HepG2 (cell line): ENCODE measurements around the gene SSNA1. TPM values are rescaled to one million over a fixed set of nuclear protein-coding genes. Genes with fewer than 3 reads are reported as not detected.

Source experiments
- ATAC-seq: fragments of 200-7000 bp; cut with Tn5 transposase; 3 replicates; pipeline ENCODE4 v1.9.1; 2020; ENCODE audit warnings: mild to moderate bottlenecking, moderate library complexity
- BruUV-seq: library from RNA; stranded (reverse); fragments of 400-500 nt; replicated peaks from 2 replicates; lab custom pipeline; 2021; lab: Mats Ljungman, UMichigan
- CTCF ChIA-PET: fragments of 300-600 bp; formaldehyde crosslinking; extraction: SDS; loops from one replicate; lab custom pipeline; 2021; ENCODE audit warnings: low total read pairs, inconsistent platforms, low intra/inter-chr PET ratio; lab: Yijun Ruan, JAX
- POLR2A ChIA-PET: fragments of 350-600 bp; sonication (Branson Sonifier 250); formaldehyde crosslinking; loops from one replicate; lab custom pipeline; 2020; ENCODE audit warnings: antibody characterized with exemption, inconsistent platforms; lab: Yijun Ruan, JAX
- DNase-seq: peaks from one replicate; pipeline ENCODE4 v3.0.0-alpha.2; 2015; ENCODE audit warnings: low spot score
- FAIRE-seq: peaks from 3 replicates; lab custom pipeline; 2011; peaks lifted over from hg19 to GRCh38; lab: Jason Lieb, UNC
- H2AFZ ChIP-seq: one replicate; pipeline ENCODE4 v1.6.1; 2011; ENCODE audit warnings: low read length, inconsistent platforms
- H3K27ac ChIP-seq: fragments of 300-600 bp; 3 replicates; pipeline ENCODE4 v1.8.0; 2011; ENCODE audit warnings: mixed run types, mild to moderate bottlenecking, mixed read lengths, low read length, inconsistent platforms; ENCODE audit not compliant: insufficient read depth; ENCODE audit errors: extremely low read length
- H3K27me3 ChIP-seq, 2 experiments: fragments of 200-600 bp in 1 of 2; 2 replicates in 1 of 2; 3 replicates in 1 of 2; pipeline versions ENCODE4 v1.6.0 to v1.8.0; 2011; ENCODE audit warnings: low read length in 2 of 2, mild to moderate bottlenecking in 2 of 2, moderate library complexity in 2 of 2, inconsistent platforms in 1 of 2; ENCODE audit not compliant: insufficient read depth in 2 of 2, control insufficient read depth in 1 of 2
- H3K36me3 ChIP-seq, 2 experiments: fragments of 200-600 bp in 1 of 2; replicated peaks in 1 of 2; 2 replicates in 1 of 2; 3 replicates in 1 of 2; pipeline versions ENCODE4 v1.5.1 to v1.8.0; 2011; ENCODE audit warnings: low read length in 2 of 2, inconsistent platforms in 1 of 2; ENCODE audit not compliant: insufficient read depth in 2 of 2, control insufficient read depth in 1 of 2
- H3K4me1 ChIP-seq: 2 replicates; pipeline ENCODE4 v1.5.1; 2012; ENCODE audit warnings: low read length, inconsistent platforms; ENCODE audit not compliant: insufficient read depth
- H3K4me2 ChIP-seq: 2 replicates; pipeline ENCODE4 v1.6.0; 2011; ENCODE audit warnings: low read depth, low read length, inconsistent platforms
- H3K4me3 ChIP-seq, 3 experiments: fragments of 200-600 bp in 1 of 3; sonication (generic), shearing (Covaris generic) in 1 of 3; replicated peaks in 1 of 3; 2 replicates each; pipeline ENCODE4 v1.5.1; 2011 to 2016; ENCODE audit warnings: low read length in 3 of 3, inconsistent platforms in 2 of 3, low read depth in 2 of 3, mild to moderate bottlenecking in 2 of 3, control low read depth in 1 of 3, mixed read lengths in 1 of 3; ENCODE audit not compliant: insufficient read depth in 1 of 3
- H3K79me2 ChIP-seq: one replicate; pipeline ENCODE4 v1.6.1; 2011; ENCODE audit warnings: low read length, inconsistent platforms; ENCODE audit not compliant: insufficient read depth
- H3K9ac ChIP-seq: 2 replicates; pipeline ENCODE4 v1.6.0; 2011; ENCODE audit warnings: mild to moderate bottlenecking, low read depth, low read length, inconsistent platforms; ENCODE audit not compliant: insufficient read depth
- H3K9me3 ChIP-seq: 2 replicates; pipeline ENCODE4 v1.5.1; 2012; ENCODE audit warnings: mild to moderate bottlenecking, low read length
- H4K20me1 ChIP-seq: 2 replicates; pipeline ENCODE4 v1.6.0; 2011; ENCODE audit warnings: inconsistent platforms, mild to moderate bottlenecking, low read length, moderate library complexity; ENCODE audit not compliant: insufficient read depth
- HNRNPLL ChIP-seq: fragments of 200-400 bp; formaldehyde crosslinking; IDR thresholded peaks from 2 replicates; pipeline ENCODE4 v1.6.1; 2017; ENCODE audit warnings: mild to moderate bottlenecking, low read depth, low read length; ENCODE audit not compliant: poor library complexity, severe bottlenecking
- NFYB ChIP-seq: sonication (generic); formaldehyde crosslinking; IDR thresholded peaks from 2 replicates; pipeline ENCODE4 v1.4.0; 2020; ENCODE audit warnings: missing genetic modification reagents
- TCF7L2 ChIP-seq: IDR thresholded peaks from 2 replicates; pipeline ENCODE4 v1.6.1; 2011; ENCODE audit warnings: mild to moderate bottlenecking, low read depth, low read length, moderate library complexity
- ZNF780A ChIP-seq: sonication (generic); formaldehyde crosslinking; IDR thresholded peaks from 2 replicates; pipeline ENCODE4 v1.8.0; 2022; ENCODE audit warnings: mild to moderate bottlenecking, missing genetic modification reagents, moderate library complexity
- WGBS: methylation state at CpG from one replicate; pipeline ENCODE4 v1.1.6; 2017; ENCODE audit warnings: low lambda C conversion rate; 5-methylcytosine and 5-hydroxymethylcytosine counted together
- in situ Hi-C: cut with HindIII; loops from 2 replicates; pipeline ENCODE4 v1.10.0; 2017; ENCODE audit warnings: low pct_unique_long_range_greater_than_20kb; ENCODE audit not compliant: extremely low pct_ligation_motif_present
- intact Hi-C: fragments of 100-400 bp; cut with micrococcal nuclease; formaldehyde crosslinking; loops from one replicate; pipeline ENCODE4 v1.10.0; 2022; ENCODE audit not compliant: unreplicated experiment
- polyA plus RNA-seq, 8 experiments: library from polyadenylated mRNA; depleted of rRNA in 3 of 8; stranded (reverse) in 7 of 8; unstranded in 1 of 8; fragments of >200 nt; fragmentation: Illumina TruSeq in 4 of 8; extraction: Trizol in 4 of 8; gene quantifications; 2 replicates each; pipeline versions ENCODE4 v1.2.1 to v1.2.3, GENCODE V29; 2011 to 2016; ENCODE audit warnings: low read depth in 4 of 8, missing spikeins in 1 of 8, mixed read lengths in 1 of 8; ENCODE audit not compliant: insufficient read depth in 1 of 8
- total RNA-seq, 5 experiments: library from RNA; depleted of rRNA; stranded (reverse); fragments of >200 nt; fragmentation: Illumina TruSeq; extraction: Trizol; gene quantifications; 2 replicates each; pipeline ENCODE4 v1.2.3, GENCODE V29; 2016; ENCODE audit warnings: low read depth in 1 of 5
- TF ChIP-seq, protein P1 (sequence below): sonication (generic); formaldehyde crosslinking; IDR thresholded peaks from 2 replicates; pipeline ENCODE4 v1.4.0; 2020; ENCODE audit warnings: missing genetic modification reagents, low read depth, mild to moderate bottlenecking, borderline replicate concordance

Gene SSNA1
- total and polyA plus RNA-seq, 2 of the 13 experiments (the other 11 are each of a cell fraction or from before 2014, with no cell fraction given) = 35.9 to 49.4 TPM

DNA sequence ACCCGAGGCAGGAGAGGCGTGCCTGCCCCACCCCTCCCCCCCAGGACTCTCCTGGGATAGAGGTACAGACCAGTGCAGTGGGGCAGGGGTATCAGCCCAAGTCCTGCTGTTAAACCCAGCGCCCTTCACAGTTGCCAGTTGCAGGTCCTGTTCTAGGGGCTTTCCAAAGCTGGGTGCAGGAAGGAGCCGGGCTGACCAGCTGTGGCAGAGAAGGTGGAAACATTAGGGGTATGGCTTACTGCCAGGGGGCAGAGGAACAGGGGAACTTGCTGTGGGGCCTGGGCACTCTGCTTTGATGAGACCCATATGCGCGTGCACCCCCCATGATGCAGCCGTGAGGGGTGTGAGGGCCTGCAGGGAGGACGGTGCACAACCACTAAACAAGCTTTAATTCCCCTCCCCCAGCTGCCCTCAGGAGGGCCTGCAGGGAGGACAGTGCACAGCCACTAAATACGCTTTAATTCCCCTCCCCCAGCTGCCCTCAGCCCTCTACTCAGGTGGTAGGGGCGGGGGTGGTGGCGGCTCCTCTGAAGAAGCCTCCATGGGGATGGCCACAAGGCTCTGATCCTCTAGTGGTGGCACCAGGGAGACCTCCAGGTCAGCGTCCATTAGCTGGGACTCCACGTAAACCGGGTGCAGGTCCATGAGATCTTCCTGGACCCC is 17.9 kb upstream of the SSNA1 start:
- no peaks in the 10 kb centered on the region for H3K79me2 ChIP-seq
- H3K36me3 ChIP-seq = no peaks in the 10 kb centered on the region
- peaks cover 9 to 59% of the 10 kb centered on the region in 2 experiments; a peak in 3 of 5 replicates for H3K27me3 ChIP-seq
- in situ Hi-C loops = no loop called here
- TF ChIP-seq TCF7L2 (no peak), HNRNPLL (no peak), NFYB (no peak), ZNF780A (no peak)
- TF ChIP-seq, protein P1, sequence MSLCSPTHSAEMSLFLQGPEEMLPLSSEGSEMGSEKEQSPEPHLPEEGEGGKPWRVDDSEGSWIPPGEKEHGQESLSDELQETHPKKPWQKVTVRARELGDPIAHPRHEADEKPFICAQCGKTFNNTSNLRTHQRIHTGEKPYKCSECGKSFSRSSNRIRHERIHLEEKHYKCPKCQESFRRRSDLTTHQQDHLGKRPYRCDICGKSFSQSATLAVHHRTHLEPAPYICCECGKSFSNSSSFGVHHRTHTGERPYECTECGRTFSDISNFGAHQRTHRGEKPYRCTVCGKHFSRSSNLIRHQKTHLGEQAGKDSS (CRISPR knock-in tag) = no peak
- H2AFZ ChIP-seq = no peak overlapping the region
- H3K9me3 ChIP-seq = no peaks in the 10 kb centered on the region
- no peak for FAIRE-seq
- H3K27ac ChIP-seq = no peak overlapping the region
- ChIA-PET POLR2A (interaction anchor here (1.7 kb wide), 1 partner anchor 19 kb away, joined by 5 read pairs; no protein-coding TSS in a partner anchor), CTCF (no interaction called here)
- intact Hi-C loops = loop anchor here (10.0 kb wide), 1 partner anchor 56 kb away; the partner anchor contains the start of gene DPP7
- no peak overlapping the region; the same call in 1 of the 2 replicates for H3K4me2 ChIP-seq
- peaks cover 9% of the 10 kb centered on the region for H3K4me1 ChIP-seq
- no peak for DNase-seq
- ATAC-seq = no peak
- 30% methylated on average over 9 of the region's 14 CpGs for WGBS
- H3K4me3 ChIP-seq = peak overlapping the region in 1 of 3 experiments; percentile 65; a peak in 1 of 6 replicates
- H4K20me1 ChIP-seq = no peaks in the 10 kb centered on the region
- no TSS peak for BruUV-seq
- no peak overlapping the region for H3K9ac ChIP-seq
